ENCODE data around the gene STXBP5. TPM values are rescaled to one million over a fixed set of nuclear protein-coding genes. Genes with fewer than 3 reads are reported as not detected.
A peak's percentile ranks its signal among the peaks of the same experiment; 100 is the strongest.

The STXBP5 gene
- total RNA-seq, 4 donors from 2014 or later, result 20.8 to 34.4 (median 23.1) TPM

GRCh38 chr6:147202516-147203310, 1.5 kb upstream of the STXBP5 start:
- 0% methylated on average over 25 to 35 of the region's 40 CpGs for WGBS, 2 donors (ENCODE audit: low coverage in 1 of 2)
- H3K9me3 ChIP-seq, result no peaks in the 10 kb centered on the region

DNA sequence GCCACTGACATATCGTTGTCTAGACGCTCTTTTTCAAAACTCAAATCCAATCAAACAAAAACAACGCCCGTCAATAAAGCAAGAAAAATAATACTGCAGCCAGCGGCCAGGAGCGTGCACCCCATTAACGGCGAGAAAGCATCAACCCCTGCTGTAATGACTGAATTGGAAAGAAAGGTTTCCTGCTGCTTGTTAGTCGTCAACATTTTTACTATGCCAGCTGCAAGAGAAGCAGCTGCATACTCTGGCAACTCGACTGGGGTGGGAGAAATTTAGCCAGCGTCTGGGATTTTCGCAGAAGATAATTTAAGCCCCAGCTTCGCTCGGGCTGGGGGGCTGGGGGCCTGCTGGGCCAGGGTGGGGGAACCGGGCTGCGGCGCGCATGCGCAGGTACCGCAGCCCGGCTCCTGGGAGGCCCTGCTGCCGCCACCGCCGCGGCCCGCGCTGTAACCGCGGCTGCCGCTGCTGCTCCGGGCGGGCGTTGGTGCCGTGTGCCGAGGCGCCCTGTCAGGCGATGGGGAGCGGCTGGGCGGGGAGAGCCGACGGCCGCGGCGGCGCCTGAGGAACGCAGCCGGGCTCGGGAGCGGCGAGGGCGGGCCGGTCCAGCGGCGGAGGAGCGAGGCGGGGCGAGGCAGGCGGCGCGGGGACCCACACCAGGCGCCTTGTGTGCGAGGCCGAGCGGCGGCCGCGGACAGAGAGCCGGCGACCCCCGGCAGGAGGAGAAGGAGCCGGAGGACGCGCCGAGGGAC, 732 bp upstream of the STXBP5 start:
- Histone ChIP-seq H3K4me1 (peaks cover 0 to 42% (median 0%) of the 10 kb centered on the region in 3 donors), H3K27me3 (no peaks in the 10 kb centered on the region), H3K27ac (peak overlapping the region; percentile 96 to 97 (median 96)), H3K9me3 (no peaks in the 10 kb centered on the region), H3K4me3 (peak overlapping the region; percentile 79 to 82), H3K36me3 (no peaks in the 10 kb centered on the region)
- no peak for TF ChIP-seq EP300 (IDR thresholded peaks at IDR 0.05)
- peak; percentile 24 for TF ChIP-seq POLR2AphosphoS5 (IDR thresholded peaks at IDR 0.05)
- TF ChIP-seq, protein P1, sequence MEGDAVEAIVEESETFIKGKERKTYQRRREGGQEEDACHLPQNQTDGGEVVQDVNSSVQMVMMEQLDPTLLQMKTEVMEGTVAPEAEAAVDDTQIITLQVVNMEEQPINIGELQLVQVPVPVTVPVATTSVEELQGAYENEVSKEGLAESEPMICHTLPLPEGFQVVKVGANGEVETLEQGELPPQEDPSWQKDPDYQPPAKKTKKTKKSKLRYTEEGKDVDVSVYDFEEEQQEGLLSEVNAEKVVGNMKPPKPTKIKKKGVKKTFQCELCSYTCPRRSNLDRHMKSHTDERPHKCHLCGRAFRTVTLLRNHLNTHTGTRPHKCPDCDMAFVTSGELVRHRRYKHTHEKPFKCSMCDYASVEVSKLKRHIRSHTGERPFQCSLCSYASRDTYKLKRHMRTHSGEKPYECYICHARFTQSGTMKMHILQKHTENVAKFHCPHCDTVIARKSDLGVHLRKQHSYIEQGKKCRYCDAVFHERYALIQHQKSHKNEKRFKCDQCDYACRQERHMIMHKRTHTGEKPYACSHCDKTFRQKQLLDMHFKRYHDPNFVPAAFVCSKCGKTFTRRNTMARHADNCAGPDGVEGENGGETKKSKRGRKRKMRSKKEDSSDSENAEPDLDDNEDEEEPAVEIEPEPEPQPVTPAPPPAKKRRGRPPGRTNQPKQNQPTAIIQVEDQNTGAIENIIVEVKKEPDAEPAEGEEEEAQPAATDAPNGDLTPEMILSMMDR (IDR thresholded peaks at IDR 0.05), result peak in 1 of 4 experiments; percentile 2
- TF ChIP-seq POLR2A (IDR thresholded peaks at IDR 0.05), result peak; percentile 63 to 82
- 0% methylated on average over 12 to 17 of the region's 74 CpGs for WGBS, 2 donors (ENCODE audit: low coverage in 1 of 2)
- ATAC-seq, result peak; percentile 87

More at GRCh38 chr6:147202516-147203310, 1.5 kb upstream of the STXBP5 start:
- Histone ChIP-seq H3K27me3 (no peaks in the 10 kb centered on the region), H3K4me3 (peak overlapping the region; percentile 79 to 82), H3K36me3 (no peaks in the 10 kb centered on the region), H3K27ac (peak overlapping the region; percentile 96 to 97 (median 96)), H3K4me1 (peaks cover 0 to 34% (median 0%) of the 10 kb centered on the region in 3 donors)
- no peak for TF ChIP-seq EP300 (IDR thresholded peaks at IDR 0.05)
- TF ChIP-seq POLR2A (IDR thresholded peaks at IDR 0.05), result peak; percentile 34 to 59
- TF ChIP-seq, protein P1 (IDR thresholded peaks at IDR 0.05), result no peak
- TF ChIP-seq POLR2AphosphoS5 (IDR thresholded peaks at IDR 0.05), result peak; percentile 43
- ATAC-seq, result peak; percentile 93

- Histone ChIP-seq H3K27ac (peak overlapping the region; percentile 96 to 97 (median 96)), H3K9me3 (no peaks in the 10 kb centered on the region), H3K36me3 (no peaks in the 10 kb centered on the region), H3K27me3 (no peaks in the 10 kb centered on the region), H3K4me1 (peaks cover 0 to 43% (median 0%) of the 10 kb centered on the region in 3 donors), H3K4me3 (peak overlapping the region; percentile 79 to 82)
- WGBS, 2 donors (ENCODE audit: low coverage in 1 of 2), result 5 to 8% methylated on average over 9 to 11 of the region's 11 CpGs
- no peak for TF ChIP-seq EP300 (IDR thresholded peaks at IDR 0.05)
- no peak for TF ChIP-seq POLR2AphosphoS5 (IDR thresholded peaks at IDR 0.05)
- TF ChIP-seq, protein P1 (IDR thresholded peaks at IDR 0.05), result no peak
- TF ChIP-seq POLR2A (IDR thresholded peaks at IDR 0.05), result no peak
- ATAC-seq, result no peak
These were observed 660 bp downstream of the STXBP5 start for GRCh38 chr6:147204843-147205311.

GRCh38 chr6:147205690-147206600, 1.7 kb downstream of the STXBP5 start:
- H3K27ac ChIP-seq, result peak overlapping the region in 2 of 4 donors; percentile 42 to 96
- ATAC-seq, result no peak
- no peak for TF ChIP-seq POLR2A (IDR thresholded peaks at IDR 0.05)
- TF ChIP-seq POLR2AphosphoS5 (IDR thresholded peaks at IDR 0.05), result no peak
- no peak for TF ChIP-seq EP300 (IDR thresholded peaks at IDR 0.05)
- TF ChIP-seq, protein P1 (IDR thresholded peaks at IDR 0.05), result no peak

More at GRCh38 chr6:147205690-147206600, 1.7 kb downstream of the STXBP5 start:
- H3K9me3 ChIP-seq, result no peaks in the 10 kb centered on the region
- no peaks in the 10 kb centered on the region for H3K36me3 ChIP-seq
- WGBS, 2 donors (ENCODE audit: low coverage in 1 of 2), result 61 to 81% methylated on average over 5 of the region's 5 CpGs
- no peaks in the 10 kb centered on the region for H3K27me3 ChIP-seq
- peak overlapping the region; percentile 79 to 82 for H3K4me3 ChIP-seq
- peaks cover 0 to 45% (median 0%) of the 10 kb centered on the region in 3 donors for H3K4me1 ChIP-seq
